ENCODE measurements around the gene TMEM98. TPM values are rescaled to one million over a fixed set of nuclear protein-coding genes. Genes with fewer than 3 reads are reported as not detected.

TMEM98 gene
- total and polyA plus RNA-seq, 2 of the 8 experiments (the other 6 are each of a cell fraction or from before 2014, with no cell fraction given): 86.1 to 232 TPM

- Histone ChIP-seq H2BK12ac (ENCODE audit: low read depth, low read length) (no peak overlapping the region), H2AK5ac (ENCODE audit: low read depth, low read length) (no peak overlapping the region), H2AFZ (ENCODE audit: low read length) (no peak overlapping the region), H3K23me2 (ENCODE audit: low read depth, low read length) (no peaks in the 10 kb centered on the region), H3K9ac (replicated peaks in 1 of 4; ENCODE audit: extremely low read depth in 1 of 4, low read depth in 3 of 4, low read length in 3 of 4) (no peak overlapping the region), H3K18ac (ENCODE audit: extremely low read depth, low read length) (no peak overlapping the region), H4K91ac (replicated peaks; ENCODE audit: insufficient read length, low read length) (no peak overlapping the region), H2BK15ac (ENCODE audit: low read length) (no peak overlapping the region), H2BK5ac (ENCODE audit: low read depth, low read length) (no peak overlapping the region), H2BK20ac (ENCODE audit: low read length) (no peak overlapping the region), H3K4me3 (ENCODE audit: extremely low read depth in 1 of 4, insufficient read depth in 2 of 4, low read depth in 3 of 4, low read length in 4 of 4) (no peak overlapping the region), H3K79me1 (ENCODE audit: low read depth, low read length) (no peaks in the 10 kb centered on the region), H3K4me2 (ENCODE audit: insufficient read depth in 1 of 2, low read depth in 2 of 2, low read length in 2 of 2) (no peak overlapping the region), H3K56ac (replicated peaks; ENCODE audit: insufficient read length, low read depth, low read length) (no peak overlapping the region), H3K27ac (ENCODE audit: low read depth, low read length) (no peak overlapping the region), H4K5ac (ENCODE audit: insufficient read length, low read depth, low read length) (no peak overlapping the region), H3K9me3 (ENCODE audit: insufficient read depth in 2 of 2, low read depth in 1 of 2, low read length in 1 of 2) (no peaks in the 10 kb centered on the region), H3K4me1 (replicated peaks in 1 of 4; ENCODE audit: control insufficient read depth in 3 of 4, insufficient read depth in 4 of 4, low read length in 3 of 4) (no peaks in the 10 kb centered on the region), H3K36me3 (ENCODE audit: control insufficient read depth in 2 of 4, insufficient read depth in 4 of 4, low read length in 3 of 4) (peaks cover 0 to 2% (median 0%) of the 10 kb centered on the region in 4 experiments; a peak in 2 of 8 replicates), H3K27me3 (replicated peaks in 1 of 4; ENCODE audit: control insufficient read depth in 3 of 4, extremely low read depth in 1 of 4, insufficient read depth in 3 of 4, low read length in 3 of 4) (no peaks in the 10 kb centered on the region; a peak in 1 of 7 replicates), H4K8ac (ENCODE audit: extremely low read depth, insufficient read depth, low read length) (no peak overlapping the region), H3K23ac (ENCODE audit: insufficient read length) (no peak overlapping the region), H3K79me2 (ENCODE audit: control insufficient read depth in 1 of 2, insufficient read depth in 2 of 2, low read length in 2 of 2) (no peaks in the 10 kb centered on the region), H4K20me1 (replicated peaks in 1 of 2; ENCODE audit: control insufficient read depth in 1 of 2, insufficient read depth in 2 of 2, low read length in 2 of 2) (no peaks in the 10 kb centered on the region), H2BK120ac (replicated peaks; ENCODE audit: low read depth, low read length) (no peak overlapping the region), H3K4ac (replicated peaks; ENCODE audit: insufficient read length, low read depth, low read length) (no peak overlapping the region), H3K14ac (ENCODE audit: insufficient read length) (no peak overlapping the region)
- ChIA-PET POLR2A (ENCODE audit: partially characterized antibody) (interaction anchor here (1.1 to 1.6 kb wide), 2 partner anchors 9 to 12 kb away, joined by 3 to 4 read pairs; no protein-coding TSS in a partner anchor), CTCF (ENCODE audit: partially characterized antibody) (interaction anchor here (0.6 to 2.9 kb wide), 5 partner anchors 9 to 69 kb away, joined by 3 to 16 read pairs (median 5); partner anchors contain the start of gene MYO1D)
- DNase-seq (ENCODE audit: low read depth in 1 of 2, low spot score in 2 of 2) (no peak), FAIRE-seq (no peak)
- WGBS, 2 experiments (ENCODE audit: extremely low coverage in 1 of 2, insufficient coverage in 1 of 2, insufficient read length in 1 of 2, insufficient replicate concordance in 2 of 2, low coverage in 1 of 2, low lambda C conversion rate in 2 of 2, missing lambda C conversion rate in 1 of 2): 76% methylated on average over 3 of the region's 3 CpGs; no CpG with 5 or more reads in 1 of the 2 experiments
- no peak for TF ChIP-seq POU5F1 (IDR thresholded peaks at IDR 0.05; ENCODE audit: low read depth, low read length)
- no peak for TF ChIP-seq POLR2AphosphoS5 (IDR thresholded peaks at IDR 0.05; ENCODE audit: low read depth, low read length)
- no peak for TF ChIP-seq SUZ12 (IDR thresholded peaks at IDR 0.05; ENCODE audit: low read length)
- no peak for TF ChIP-seq SIX5 (IDR thresholded peaks at IDR 0.05; ENCODE audit: low read depth, low read length)
- TF ChIP-seq JUND (IDR thresholded peaks at IDR 0.05; ENCODE audit: low read length): no peak
- no peak for TF ChIP-seq YY1 (IDR thresholded peaks at IDR 0.05; ENCODE audit: low read depth, low read length)
- TF ChIP-seq MAX (IDR thresholded peaks at IDR 0.05): no peak
- TF ChIP-seq HDAC2 (IDR thresholded peaks at IDR 0.05; ENCODE audit: borderline replicate concordance in 1 of 2, low read depth in 2 of 2, low read length in 2 of 2): no peak
Measured at GRCh38 chr17:32946375-32947135, 18.6 kb downstream of the TMEM98 start.
